H54 (cell line): ENCODE data around the gene GRB7.

Experiments
- DNase-seq: peaks from one replicate; pipeline ENCODE4 v3.0.0; 2011; ENCODE audit warnings: low spot score, mixed read lengths; ENCODE audit not compliant: insufficient read length
- FAIRE-seq: peaks from 3 replicates; lab custom pipeline; 2011; peaks lifted over from hg19 to GRCh38; lab: Jason Lieb, UNC
- POLR2A ChIP-seq: IDR thresholded peaks from 2 replicates; pipeline ENCODE4 v1.6.1; 2011; ENCODE audit warnings: low read depth, mild to moderate bottlenecking, low read length

GRB7 gene

GRCh38 chr17:39732586-39732985 is 5.2 kb upstream of the GRB7 start:
- no peak for FAIRE-seq
- DNase-seq: no peak
- no peak for TF ChIP-seq POLR2A

GRCh38 chr17:39735882-39736281 is 1.9 kb upstream of the GRB7 start:
- FAIRE-seq: no peak
- no peak for TF ChIP-seq POLR2A
- DNase-seq: no peak

- FAIRE-seq (no peak), DNase-seq (peak; percentile 44)
- TF ChIP-seq POLR2A: no peak
These were observed 1.2 kb upstream of the GRB7 start for GRCh38 chr17:39736319-39737165.

- no peak for DNase-seq
- TF ChIP-seq POLR2A: no peak
- no peak for FAIRE-seq
These were observed 455 bp upstream of the GRB7 start for GRCh38 chr17:39737206-39737759.

- FAIRE-seq: no peak
- DNase-seq: no peak
- TF ChIP-seq POLR2A: no peak
These were observed 797 bp downstream of the GRB7 start for GRCh38 chr17:39738568-39738901.

- TF ChIP-seq POLR2A: no peak
These were observed 1.5 kb downstream of the GRB7 start for GRCh38 chr17:39738983-39739884.

GRCh38 chr17:39739885-39740356 is 2.2 kb downstream of the GRB7 start:
- no peak for TF ChIP-seq POLR2A
- no peak for FAIRE-seq
- no peak for DNase-seq

More at GRCh38 chr17:39738983-39739884, 1.5 kb downstream of the GRB7 start:
- no peak for FAIRE-seq
- no peak for DNase-seq

GRCh38 chr17:39740357-39741111 is 2.8 kb downstream of the GRB7 start:
- DNase-seq: peak; percentile 86

GRCh38 chr17:39742126-39742855 is 4.6 kb downstream of the GRB7 start:
- FAIRE-seq (no peak), DNase-seq (no peak)
- TF ChIP-seq POLR2A: no peak

More at GRCh38 chr17:39740357-39741111, 2.8 kb downstream of the GRB7 start:
- TF ChIP-seq POLR2A: no peak
- no peak for FAIRE-seq

GRCh38 chr17:39742856-39743436 is 5.2 kb downstream of the GRB7 start:
- no peak for FAIRE-seq
- TF ChIP-seq POLR2A: no peak
- no peak for DNase-seq

- FAIRE-seq: no peak
These were observed 6.5 kb downstream of the GRB7 start for GRCh38 chr17:39744075-39744835.

GRCh38 chr17:39744836-39745215 is 7.1 kb downstream of the GRB7 start:
- FAIRE-seq: no peak
- TF ChIP-seq POLR2A: no peak
- DNase-seq: no peak

More at GRCh38 chr17:39744075-39744835, 6.5 kb downstream of the GRB7 start:
- no peak for TF ChIP-seq POLR2A
- DNase-seq: no peak
